LoVo (cell line): ENCODE measurements around the gene TMEM115.

Experiments used
- DNase-seq: peaks from one replicate; pipeline ENCODE4 v3.0.0-alpha.2; 2016; ENCODE audit warnings: low spot score

The TMEM115 gene

GRCh38 chr3:50331364-50331907, 27.9 kb downstream of the TMEM115 start:
- no peak for DNase-seq

GRCh38 chr3:50330330-50330729, 29.0 kb downstream of the TMEM115 start:
- no peak for DNase-seq

GRCh38 chr3:50327943-50328691, 31.2 kb downstream of the TMEM115 start, which contains the start of gene TUSC2:
TSS of gene TUSC2 (minus strand) at chr3:50328223. CDS start at chr3:50328099, 124 bp downstream.
- peak; percentile 97 for DNase-seq

- no peak for DNase-seq
Measured at GRCh38 chr3:50327129-50327528, 32.2 kb downstream of the TMEM115 start.

GRCh38 chr3:50326182-50326541, 33.2 kb downstream of the TMEM115 start:
- no peak for DNase-seq

- DNase-seq = no peak
Measured at GRCh38 chr3:50325497-50326181, 33.7 kb downstream of the TMEM115 start.

GRCh38 chr3:50325113-50325480, 34.2 kb downstream of the TMEM115 start:
- no peak for DNase-seq

GRCh38 chr3:50324351-50325112, 34.8 kb downstream of the TMEM115 start:
- DNase-seq = peak; percentile 67

- no peak for DNase-seq
Measured at GRCh38 chr3:50323614-50324199, 35.6 kb downstream of the TMEM115 start.

GRCh38 chr3:50323092-50323600, 36.2 kb downstream of the TMEM115 start:
- no peak for DNase-seq

GRCh38 chr3:50322386-50323091, 36.8 kb downstream of the TMEM115 start, which contains the start of gene HYAL2:
TSS of gene HYAL2 (minus strand) at chr3:50322745. CDS start at chr3:50320489, 2,256 bp downstream.
- no peak for DNase-seq

- DNase-seq = no peak
Measured at GRCh38 chr3:50322115-50322385, 37.3 kb downstream of the TMEM115 start.

GRCh38 chr3:50321336-50322114, 37.8 kb downstream of the TMEM115 start:
- DNase-seq = peak; percentile 90

GRCh38 chr3:50320853-50321335, 38.4 kb downstream of the TMEM115 start:
- peak; percentile 57 for DNase-seq

- no peak for DNase-seq
Measured at GRCh38 chr3:50319894-50320625, 39.3 kb downstream of the TMEM115 start.

GRCh38 chr3:50319181-50319893, 40.0 kb downstream of the TMEM115 start:
- DNase-seq = no peak

GRCh38 chr3:50318615-50319014, 40.7 kb downstream of the TMEM115 start:
- DNase-seq = no peak

- DNase-seq = no peak
Measured at GRCh38 chr3:50318163-50318562, 41.2 kb downstream of the TMEM115 start.

GRCh38 chr3:50317300-50317699, 42.0 kb downstream of the TMEM115 start:
- DNase-seq = peak; percentile 56
